ACC112 (cell line): Measurements from ENCODE around the gene UROC1.

Source experiments
- H2AFZ ChIP-seq: fragments of 200-600 bp; sonication (generic); one replicate; pipeline ENCODE4 v1.6.0; 2017; ENCODE audit warnings: antibody characterized with exemption, low read length; ENCODE audit not compliant: unreplicated experiment
- H3K27ac ChIP-seq: fragments of 200-600 bp; sonication (generic); 2 replicates; pipeline ENCODE4 v1.5.1; 2014; ENCODE audit warnings: low read depth, mild to moderate bottlenecking, antibody characterized with exemption, low read length, moderate library complexity
- H3K27me3 ChIP-seq: fragments of 200-600 bp; sonication (generic); 2 replicates; pipeline ENCODE4 v1.6.1; 2014; ENCODE audit warnings: mild to moderate bottlenecking, antibody characterized with exemption, low read length, moderate library complexity, mixed read lengths; ENCODE audit not compliant: insufficient read depth
- H3K36me3 ChIP-seq: fragments of 200-600 bp; sonication (generic); 2 replicates; pipeline ENCODE4 v1.6.1; 2016; ENCODE audit warnings: mild to moderate bottlenecking, antibody characterized with exemption, low read length, moderate library complexity, mixed read lengths; ENCODE audit not compliant: insufficient read depth
- H3K4me1 ChIP-seq: fragments of 200-600 bp; sonication (generic); one replicate; pipeline ENCODE4 v1.6.1; 2016; ENCODE audit warnings: low read length, mixed read lengths; ENCODE audit not compliant: insufficient read depth, unreplicated experiment, control insufficient read depth
- H3K4me3 ChIP-seq: fragments of 200-600 bp; sonication (generic); 2 replicates; pipeline ENCODE4 v1.5.1; 2014; ENCODE audit warnings: mild to moderate bottlenecking, low read depth, low read length
- H3K79me2 ChIP-seq: fragments of 200-600 bp; sonication (generic); one replicate; pipeline ENCODE4 v1.6.0; 2016; ENCODE audit warnings: low read length; ENCODE audit not compliant: control insufficient read depth, unreplicated experiment, insufficient read depth

The UROC1 gene

DNA sequence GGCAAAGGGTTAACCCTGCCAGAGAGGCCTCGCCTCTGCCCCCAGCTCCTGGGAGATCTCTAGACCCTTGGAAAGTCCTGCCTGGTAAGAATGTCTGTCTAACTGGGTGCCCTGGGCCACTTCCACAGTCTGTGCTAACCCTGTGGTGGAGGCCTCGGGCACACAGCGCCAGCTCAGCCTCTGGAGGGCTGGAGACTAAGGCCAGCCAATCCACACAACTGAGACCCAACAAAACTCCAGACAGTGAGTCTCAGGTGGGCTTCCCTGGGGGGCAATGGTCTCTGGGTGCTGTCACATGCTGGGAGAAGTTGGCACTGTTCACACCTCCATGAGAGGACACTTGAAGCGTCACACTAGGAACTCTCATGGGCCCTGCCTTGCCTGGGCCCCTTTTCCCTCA, 61.4 kb downstream of the UROC1 start:
- Histone ChIP-seq H3K27me3 (no peaks in the 10 kb centered on the region), H3K27ac (no peak overlapping the region), H3K4me3 (no peak overlapping the region), H3K36me3 (peaks cover 10% of the 10 kb centered on the region; the same call in 1 of the 2 replicates), H3K4me1 (no peaks in the 10 kb centered on the region), H2AFZ (no peak overlapping the region), H3K79me2 (peaks cover 5% of the 10 kb centered on the region)

DNA sequence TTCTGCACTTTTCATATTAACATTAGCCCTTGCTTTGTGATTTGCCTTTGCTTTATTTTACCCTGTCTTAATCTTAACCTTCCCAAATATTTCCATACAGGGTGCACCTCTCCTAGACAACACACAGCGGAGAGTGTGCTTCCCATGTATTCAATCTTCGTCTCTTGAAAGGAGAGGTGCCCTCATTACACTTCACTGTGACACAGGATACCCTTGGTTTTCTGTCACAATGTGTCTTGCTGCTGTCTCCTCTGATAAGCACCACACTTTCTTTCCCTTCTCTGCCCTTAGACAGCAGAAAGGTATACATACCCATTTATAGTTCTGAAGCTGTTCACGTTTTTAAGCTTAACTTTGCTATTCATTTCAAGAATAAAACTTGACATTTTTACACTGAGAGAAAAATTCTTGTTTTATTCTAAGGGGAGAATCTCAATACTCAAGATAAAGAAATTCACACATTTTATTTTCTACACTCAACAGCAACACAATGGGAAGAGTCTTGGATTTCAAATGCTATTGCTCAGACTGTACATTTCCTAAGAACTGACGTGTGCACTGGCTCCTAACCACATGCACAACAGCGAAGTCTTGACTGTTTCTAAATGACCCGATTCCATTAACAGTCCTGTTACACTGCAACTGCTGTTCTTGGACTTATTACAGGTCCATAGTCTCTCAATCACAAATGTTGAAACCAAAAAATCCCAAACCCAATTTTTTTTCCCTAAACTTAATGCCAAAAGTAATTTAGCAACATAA, 63.0 kb downstream of the UROC1 start:
- Histone ChIP-seq H3K27ac (no peak overlapping the region), H3K79me2 (peaks cover 3% of the 10 kb centered on the region), H2AFZ (no peak overlapping the region), H3K4me3 (no peak overlapping the region), H3K4me1 (no peaks in the 10 kb centered on the region), H3K27me3 (no peaks in the 10 kb centered on the region), H3K36me3 (0 out of 2 replicates have a peak, but pooled peaks cover 4% of the 10 kb centered on the region)

DNA sequence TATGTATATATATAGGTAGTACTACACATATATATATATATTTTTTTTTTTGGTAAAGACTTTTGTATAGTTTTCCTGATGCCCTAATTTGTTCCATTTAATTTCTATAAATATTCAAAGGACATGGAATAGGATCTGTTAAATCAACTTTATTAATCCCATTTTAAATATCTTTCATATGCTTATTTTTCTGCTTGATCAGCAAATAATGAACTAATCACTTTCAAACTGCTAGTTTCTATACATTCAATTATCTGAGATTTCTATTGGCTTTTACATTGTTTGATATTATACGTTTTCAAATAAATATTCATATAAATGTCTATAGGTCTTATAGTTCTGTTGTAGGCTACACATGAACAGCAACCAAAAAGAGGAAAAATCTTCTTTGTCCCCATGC, 63.5 kb downstream of the UROC1 start:
- peaks cover 3% of the 10 kb centered on the region for H3K79me2 ChIP-seq
- no peak overlapping the region for H3K4me3 ChIP-seq
- 0 out of 2 replicates have a peak, but pooled peaks cover 4% of the 10 kb centered on the region for H3K36me3 ChIP-seq
- no peak overlapping the region for H2AFZ ChIP-seq
- no peak overlapping the region for H3K27ac ChIP-seq
- H3K4me1 ChIP-seq, result no peaks in the 10 kb centered on the region
- H3K27me3 ChIP-seq, result no peaks in the 10 kb centered on the region

DNA sequence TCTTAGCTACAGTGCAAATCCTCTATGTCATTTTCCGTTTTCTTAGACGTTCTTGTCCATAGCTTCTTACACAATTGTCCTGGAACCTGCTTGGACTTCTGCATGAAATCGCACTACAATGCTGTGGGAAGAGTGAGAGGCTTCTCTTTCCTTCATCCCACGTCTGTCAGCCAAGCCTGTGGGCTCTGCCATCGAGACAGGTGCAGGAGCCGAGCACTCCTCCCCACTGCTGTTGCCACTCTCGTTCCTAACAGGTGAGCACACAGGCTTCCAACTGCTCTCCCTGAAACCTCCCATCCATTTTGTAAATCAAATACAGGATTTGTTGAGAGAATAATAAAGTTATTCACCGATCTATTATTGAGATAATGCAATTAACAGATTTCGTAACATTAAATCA, 65.4 kb downstream of the UROC1 start:
- H3K27me3 ChIP-seq, result no peaks in the 10 kb centered on the region
- H3K36me3 ChIP-seq, result no peaks in the 10 kb centered on the region
- H2AFZ ChIP-seq, result no peak overlapping the region

DNA sequence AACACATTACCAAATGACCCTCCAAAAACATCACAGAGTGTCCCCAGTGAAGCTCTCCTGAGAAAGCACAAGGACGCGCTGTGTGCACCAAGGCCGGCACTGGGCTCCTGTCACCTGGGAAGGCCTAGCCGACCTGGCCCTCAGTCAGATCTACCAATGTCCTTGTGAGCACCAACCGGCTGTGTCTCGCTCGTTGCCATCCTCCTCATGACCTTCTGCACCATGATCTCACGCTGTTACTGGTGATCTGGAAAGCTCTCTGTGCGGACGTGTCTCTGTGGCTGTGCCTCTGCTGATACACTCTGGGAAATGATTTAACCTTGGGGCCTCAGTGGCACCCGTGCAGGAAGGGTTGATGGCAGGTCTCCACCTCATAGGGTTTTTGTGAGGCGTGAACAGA, 66.1 kb downstream of the UROC1 start:
- Histone ChIP-seq H3K79me2 (peaks cover 3% of the 10 kb centered on the region), H2AFZ (no peak overlapping the region), H3K36me3 (no peaks in the 10 kb centered on the region)

More for the DNA sequence above, 65.4 kb downstream of the UROC1 start:
- H3K4me1 ChIP-seq, result no peaks in the 10 kb centered on the region
- peaks cover 3% of the 10 kb centered on the region for H3K79me2 ChIP-seq
- H3K27ac ChIP-seq, result no peak overlapping the region
- H3K4me3 ChIP-seq, result no peak overlapping the region

DNA sequence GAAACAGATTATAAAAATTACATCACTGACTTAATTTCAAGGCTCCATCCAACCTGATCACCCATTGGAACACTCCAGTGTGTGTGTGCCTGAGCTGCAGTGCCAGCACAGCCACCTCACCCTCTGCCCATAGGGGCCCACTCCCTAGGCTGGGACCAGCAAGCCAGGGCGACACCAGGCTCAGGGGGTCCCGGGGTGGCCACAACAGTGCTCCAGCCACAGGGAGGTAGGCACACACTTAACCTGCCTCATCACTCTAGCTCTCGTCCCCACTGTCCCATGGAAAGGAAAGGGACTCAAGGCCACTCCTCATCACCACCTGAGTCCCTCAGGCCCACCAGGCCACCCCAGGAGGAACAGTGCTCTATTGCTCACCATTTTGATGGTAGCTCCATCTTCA, 66.8 kb downstream of the UROC1 start:
- Histone ChIP-seq H3K27ac (no peak overlapping the region), H3K36me3 (no peaks in the 10 kb centered on the region), H3K4me1 (no peaks in the 10 kb centered on the region), H3K27me3 (no peaks in the 10 kb centered on the region), H3K79me2 (no peaks in the 10 kb centered on the region), H3K4me3 (no peak overlapping the region), H2AFZ (no peak overlapping the region)

More for the DNA sequence above, 66.1 kb downstream of the UROC1 start:
- Histone ChIP-seq H3K4me1 (no peaks in the 10 kb centered on the region), H3K4me3 (no peak overlapping the region), H3K27ac (no peak overlapping the region), H3K27me3 (no peaks in the 10 kb centered on the region)

DNA sequence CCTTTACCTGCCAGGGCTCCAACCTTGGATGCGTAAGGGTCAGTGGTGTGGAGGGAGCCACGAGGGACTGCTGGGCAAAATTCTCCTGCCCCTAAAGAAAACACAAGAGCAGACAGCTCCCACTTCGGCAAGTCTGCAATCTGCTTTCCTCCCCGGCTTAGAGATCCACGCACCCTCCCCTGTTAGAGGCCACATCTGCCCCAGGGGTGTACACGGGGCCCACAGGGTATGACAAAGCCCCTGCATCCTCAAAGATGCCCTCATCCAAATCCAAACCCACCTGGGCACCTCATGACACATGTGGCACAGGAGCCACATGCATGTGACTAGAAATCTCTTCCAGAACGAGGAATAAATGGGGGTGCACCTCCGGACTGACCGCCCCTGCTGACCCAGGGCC, 67.4 kb downstream of the UROC1 start:
- H3K4me1 ChIP-seq, result no peaks in the 10 kb centered on the region
- no peak overlapping the region for H2AFZ ChIP-seq
- no peaks in the 10 kb centered on the region for H3K36me3 ChIP-seq
- no peak overlapping the region for H3K4me3 ChIP-seq
- H3K27me3 ChIP-seq, result no peaks in the 10 kb centered on the region
- H3K27ac ChIP-seq, result no peak overlapping the region
- H3K79me2 ChIP-seq, result no peaks in the 10 kb centered on the region

DNA sequence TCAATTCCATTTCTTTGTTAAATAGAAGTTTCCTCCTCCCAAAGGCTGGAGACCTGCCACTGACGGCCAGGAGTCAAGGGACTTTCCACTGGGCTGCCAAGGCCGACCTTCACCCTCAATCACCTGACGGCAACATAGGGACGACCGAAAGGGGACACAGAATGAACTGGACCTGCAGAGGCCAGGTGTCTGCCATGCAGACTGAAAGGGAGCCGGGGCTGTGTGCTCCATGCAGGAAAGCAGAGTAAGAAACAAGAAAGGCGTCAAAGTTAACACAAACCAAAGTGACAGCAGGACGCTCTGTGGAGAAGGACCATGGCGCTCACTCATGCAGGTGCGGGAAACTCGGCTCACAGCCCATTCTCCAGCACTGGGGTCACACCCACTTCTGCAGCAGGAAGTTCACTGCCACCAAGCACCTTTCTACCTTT, 67.9 kb downstream of the UROC1 start:
- Histone ChIP-seq H3K4me3 (no peak overlapping the region), H3K79me2 (no peaks in the 10 kb centered on the region), H3K27ac (no peak overlapping the region), H3K36me3 (no peaks in the 10 kb centered on the region), H3K27me3 (no peaks in the 10 kb centered on the region), H3K4me1 (no peaks in the 10 kb centered on the region), H2AFZ (no peak overlapping the region)

DNA sequence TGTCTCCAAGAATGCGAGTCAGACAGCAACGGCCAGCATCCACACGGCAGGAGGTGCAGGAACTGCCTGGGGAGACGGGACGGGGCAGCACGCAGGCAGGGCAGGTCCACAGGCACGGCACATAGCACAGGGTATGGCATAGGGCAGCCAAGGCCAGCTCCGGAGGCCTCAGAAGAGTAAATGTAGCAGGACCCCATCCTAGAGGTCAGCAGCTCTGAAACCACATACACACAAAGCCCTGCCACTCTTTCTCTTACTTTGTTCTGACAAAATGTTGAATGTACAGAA, 68.7 kb downstream of the UROC1 start:
- Histone ChIP-seq H3K27me3 (no peaks in the 10 kb centered on the region), H3K27ac (no peak overlapping the region), H3K4me1 (no peaks in the 10 kb centered on the region), H3K36me3 (no peaks in the 10 kb centered on the region), H2AFZ (no peak overlapping the region), H3K79me2 (no peaks in the 10 kb centered on the region), H3K4me3 (no peak overlapping the region)

DNA sequence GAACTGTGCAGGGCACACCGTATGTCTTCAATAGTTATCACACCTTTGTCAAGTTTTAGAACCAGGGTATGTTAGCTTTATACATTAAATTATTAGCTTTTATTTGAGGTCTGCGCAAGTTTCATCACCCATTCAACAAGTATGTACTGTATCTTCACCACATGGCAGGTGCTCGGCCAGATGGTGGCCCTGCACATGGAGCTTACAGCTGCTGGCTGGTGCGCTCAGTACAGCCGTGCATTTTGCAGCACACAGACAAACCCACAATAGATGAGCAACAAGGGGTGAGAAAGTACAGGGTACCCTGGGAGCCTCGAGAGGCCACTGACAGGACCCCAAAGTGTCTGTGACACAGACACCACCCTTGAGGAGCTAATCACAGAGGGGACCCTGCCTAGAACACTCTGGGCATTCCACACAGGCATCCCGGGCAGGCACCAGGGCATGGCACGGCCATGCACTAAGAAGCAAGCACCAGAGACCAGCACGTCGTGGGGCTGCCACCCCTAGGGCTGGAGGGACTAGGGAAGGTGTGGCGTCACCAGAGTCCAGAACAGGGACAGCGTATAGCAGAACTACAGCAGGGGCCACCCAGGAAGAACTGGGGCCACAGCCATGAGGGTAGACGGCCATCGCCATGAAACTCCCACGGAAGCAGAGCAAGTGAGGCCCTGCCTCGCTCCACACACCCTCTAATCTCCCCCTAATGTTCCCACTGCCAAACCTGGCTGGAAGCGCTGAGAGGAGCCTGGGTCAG, 69.3 kb downstream of the UROC1 start:
- no peaks in the 10 kb centered on the region for H3K79me2 ChIP-seq
- H3K4me1 ChIP-seq, result no peaks in the 10 kb centered on the region
- H3K27ac ChIP-seq, result no peak overlapping the region
- no peaks in the 10 kb centered on the region for H3K36me3 ChIP-seq
- H3K4me3 ChIP-seq, result no peak overlapping the region
- H3K27me3 ChIP-seq, result no peaks in the 10 kb centered on the region
- H2AFZ ChIP-seq, result no peak overlapping the region
